GM23338 (cell line): ENCODE results near the gene TMEM239. TPM values are rescaled to one million over a fixed set of nuclear protein-coding genes. Genes with fewer than 3 reads are reported as not detected.

ENCODE experiments used
- ATAC-seq: fragments of 200-7000 bp; cut with Tn5 transposase; 3 replicates; pipeline ENCODE4 v1.9.1; 2020
- DNase-seq: peaks from one replicate; pipeline ENCODE4 v3.0.0-alpha.2; 2015; ENCODE audit warnings: low spot score
- H2AFZ ChIP-seq: fragments of 200-600 bp; sonication (generic); 2 replicates; pipeline ENCODE4 v1.8.0; 2016; ENCODE audit warnings: antibody characterized with exemption, mild to moderate bottlenecking, moderate library complexity
- H3F3A ChIP-seq: fragments of 200-600 bp; sonication (generic); replicated peaks from 2 replicates; pipeline ENCODE4 v1.8.0; 2017; ENCODE audit warnings: antibody characterized with exemption, mixed run types, low read depth
- H3K27ac ChIP-seq: fragments of 200-600 bp; sonication (generic); 2 replicates; pipeline ENCODE4 v1.6.1; 2016; ENCODE audit warnings: low read depth
- H3K27me3 ChIP-seq: fragments of 200-600 bp; sonication (generic); 2 replicates; pipeline ENCODE4 v1.8.0; 2016; ENCODE audit warnings: mild to moderate bottlenecking, mixed run types, moderate library complexity; ENCODE audit not compliant: insufficient read depth
- H3K36me3 ChIP-seq: fragments of 200-600 bp; sonication (generic); 2 replicates; pipeline ENCODE4 v1.8.0; 2016; ENCODE audit warnings: mild to moderate bottlenecking; ENCODE audit not compliant: insufficient read depth
- H3K4me1 ChIP-seq: fragments of 200-600 bp; sonication (generic); 2 replicates; pipeline ENCODE4 v1.8.0; 2016; ENCODE audit warnings: mild to moderate bottlenecking, moderate library complexity; ENCODE audit not compliant: insufficient read depth
- H3K4me2 ChIP-seq: fragments of 200-600 bp; sonication (generic); 2 replicates; pipeline ENCODE4 v1.7.1; 2017; ENCODE audit warnings: mixed run types
- H3K4me3 ChIP-seq: fragments of 200-600 bp; sonication (generic); 2 replicates; pipeline ENCODE4 v1.6.1; 2016; ENCODE audit warnings: mixed run types
- H3K79me2 ChIP-seq: fragments of 200-600 bp; sonication (generic); replicated peaks from 2 replicates; pipeline ENCODE4 v1.8.0; 2017; ENCODE audit warnings: mild to moderate bottlenecking; ENCODE audit not compliant: insufficient read depth
- H3K9me2 ChIP-seq: fragments of 200-600 bp; sonication (generic); 2 replicates; pipeline ENCODE4 v1.8.0; 2017; ENCODE audit not compliant: insufficient read depth
- H4K20me1 ChIP-seq: fragments of 200-600 bp; sonication (generic); replicated peaks from 2 replicates; pipeline ENCODE4 v1.8.0; 2017; ENCODE audit warnings: mild to moderate bottlenecking; ENCODE audit not compliant: insufficient read depth
- H3K27ac Mint-ChIP-seq: 2 replicates; pipeline ENCODE4 v1.8.0; 2020; ENCODE audit warnings: inconsistent platforms, mild to moderate bottlenecking, moderate library complexity, mixed read lengths
- H3K27me3 Mint-ChIP-seq: 3 replicates; pipeline ENCODE4 v1.8.0; 2022; ENCODE audit warnings: low read depth, mild to moderate bottlenecking, moderate library complexity, mixed read lengths, inconsistent platforms; ENCODE audit not compliant: insufficient read depth, poor library complexity
- H3K36me3 Mint-ChIP-seq: 3 replicates; pipeline ENCODE4 v1.8.0; 2021; ENCODE audit warnings: low read depth, mild to moderate bottlenecking, inconsistent platforms, moderate library complexity, mixed read lengths
- H3K4me1 Mint-ChIP-seq: 3 replicates; pipeline ENCODE4 v1.8.0; 2020; ENCODE audit warnings: mild to moderate bottlenecking, inconsistent platforms, mixed read lengths
- H3K4me3 Mint-ChIP-seq: 3 replicates; pipeline ENCODE4 v1.8.0; 2021; ENCODE audit warnings: moderate library complexity, mild to moderate bottlenecking, inconsistent platforms, mixed read lengths
- H3K9me3 Mint-ChIP-seq: 3 replicates; pipeline ENCODE4 v1.8.0; 2020; ENCODE audit warnings: moderate library complexity, mild to moderate bottlenecking, inconsistent platforms, mixed read lengths
- CREB1 ChIP-seq: fragments of 250-450 bp; sonication (Bioruptor Pico); IDR thresholded peaks from 2 replicates; pipeline ENCODE4 v1.5.0; 2020; ENCODE audit warnings: low read depth, mild to moderate bottlenecking, moderate library complexity
- CTCF ChIP-seq, 2 experiments: fragments of 200-600 bp in 1 of 2; sonication (generic) in 1 of 2; conservative IDR thresholded peaks; 2 replicates each; pipeline versions ENCODE4 v1.5.1 to v1.6.1; 2016 to 2017; ENCODE audit warnings: antibody characterized with exemption in 2 of 2, low read depth in 2 of 2, mild to moderate bottlenecking in 2 of 2, moderate library complexity in 1 of 2
- ETS1 ChIP-seq: IDR thresholded peaks from 2 replicates; pipeline ENCODE4 v1.6.1; 2016; ENCODE audit warnings: antibody characterized with exemption
- EZH2 ChIP-seq: fragments of 200-600 bp; sonication (generic); IDR thresholded peaks from one replicate; pipeline ENCODE4 v1.8.0; 2017; ENCODE audit warnings: antibody characterized with exemption, mild to moderate bottlenecking, low read depth; ENCODE audit not compliant: unreplicated experiment
- EZH2phosphoT487 ChIP-seq: fragments of 200-600 bp; sonication (generic); IDR thresholded peaks from one replicate; pipeline ENCODE4 v1.8.1; 2018; ENCODE audit warnings: antibody characterized with exemption; ENCODE audit not compliant: unreplicated experiment
- JUNB ChIP-seq: IDR thresholded peaks from one replicate; pipeline ENCODE4 v1.6.1; 2016; ENCODE audit warnings: antibody characterized with exemption; ENCODE audit not compliant: unreplicated experiment
- NANOG ChIP-seq: IDR thresholded peaks from 2 replicates; pipeline ENCODE4 v1.6.1; 2016; ENCODE audit warnings: antibody characterized with exemption, borderline replicate concordance
- POLR2AphosphoS5 ChIP-seq: IDR thresholded peaks from 2 replicates; pipeline ENCODE4 v1.6.1; 2016; ENCODE audit warnings: antibody characterized with exemption, low read depth
- REST ChIP-seq: IDR thresholded peaks from one replicate; pipeline ENCODE4 v1.6.1; 2018; ENCODE audit warnings: antibody characterized with exemption; ENCODE audit not compliant: unreplicated experiment
- STAT1 ChIP-seq: IDR thresholded peaks from one replicate; pipeline ENCODE4 v1.6.1; 2016; ENCODE audit warnings: antibody characterized with exemption; ENCODE audit not compliant: unreplicated experiment
- ZNF114 ChIP-seq: fragments of 250-450 bp; sonication (Bioruptor Pico); IDR thresholded peaks from 2 replicates; pipeline ENCODE4 v1.5.0; 2020; ENCODE audit warnings: mild to moderate bottlenecking, moderate library complexity
- ZNF331 ChIP-seq: fragments of 250-450 bp; sonication (Bioruptor Pico); IDR thresholded peaks from 2 replicates; pipeline ENCODE4 v1.5.0; 2020; ENCODE audit warnings: low read depth, mild to moderate bottlenecking, moderate library complexity
- ZNF462 ChIP-seq: fragments of 250-450 bp; sonication (Bioruptor Pico); IDR thresholded peaks from 2 replicates; pipeline ENCODE4 v1.5.0; 2020; ENCODE audit warnings: mild to moderate bottlenecking, moderate library complexity
- polyA plus RNA-seq: library from polyadenylated mRNA; unstranded; fragments of >200 nt; fragmentation: Nextera tagmentation; extraction: Ambion mirVana; gene quantifications from 2 replicates; pipeline ENCODE4 v1.2.1, GENCODE V29; 2016
- total RNA-seq: library from RNA; depleted of rRNA; stranded (reverse); fragments of >200 nt; shearing (Covaris generic); gene quantifications from 2 replicates; pipeline ENCODE4 v1.2.3, GENCODE V29; 2014

TMEM239 gene
- total and polyA plus RNA-seq, 2 experiments from 2014 or later = not detected

GRCh38 chr20:2814076-2814475 lies 2.1 kb upstream of the TMEM239 start:
- H2AFZ ChIP-seq = no peak overlapping the region
- H3K79me2 ChIP-seq = no peaks in the 10 kb centered on the region
- Mint-ChIP-seq H3K27me3 (peaks cover 16% of the 10 kb centered on the region), H3K4me1 (no peaks in the 10 kb centered on the region), H3K36me3 (no peaks in the 10 kb centered on the region), H3K9me3 (peaks cover 7% of the 10 kb centered on the region), H3K4me3 (no peak overlapping the region), H3K27ac (no peak overlapping the region)
- no peak overlapping the region for H3K4me2 ChIP-seq
- ATAC-seq (no peak), DNase-seq (no peak)
- no peaks in the 10 kb centered on the region for H3K36me3 ChIP-seq
- no peaks in the 10 kb centered on the region for H4K20me1 ChIP-seq
- H3K27ac ChIP-seq = no peak overlapping the region
- no peaks in the 10 kb centered on the region for H3K9me2 ChIP-seq
- no peak overlapping the region for H3K4me3 ChIP-seq
- H3K4me1 ChIP-seq = no peaks in the 10 kb centered on the region
- TF ChIP-seq ZNF462 (CRISPR knock-in tag) = no peak
- no peak for TF ChIP-seq ZNF331
- no peak for TF ChIP-seq EZH2
- TF ChIP-seq EZH2phosphoT487 = no peak
- TF ChIP-seq CREB1 = no peak
- no peak for TF ChIP-seq CTCF (conservative IDR thresholded peaks at IDR 0.05; ENCODE audit: low read depth in 2 of 2)
- no peak for TF ChIP-seq STAT1
- no peak for TF ChIP-seq NANOG
- TF ChIP-seq POLR2AphosphoS5 = no peak
- no peak for TF ChIP-seq REST
- no peak for TF ChIP-seq JUNB
- TF ChIP-seq ZNF114 (CRISPR knock-in tag) = no peak
- TF ChIP-seq ETS1 = no peak
- H3K27me3 ChIP-seq = peaks cover 56% of the 10 kb centered on the region
- H3F3A ChIP-seq = no peaks in the 10 kb centered on the region
